Endothelial cell of coronary artery (primary cell): Measurements from ENCODE around the gene MED20. TPM values are rescaled to one million over a fixed set of nuclear protein-coding genes. Genes with fewer than 3 reads are reported as not detected.

Source experiments
- total RNA-seq: library from RNA; depleted of rRNA; stranded (reverse); fragments of >200 nt; gene quantifications from 2 replicates; pipeline ENCODE4 v1.2.3, GENCODE V29; 2014

The MED20 gene, protein sequence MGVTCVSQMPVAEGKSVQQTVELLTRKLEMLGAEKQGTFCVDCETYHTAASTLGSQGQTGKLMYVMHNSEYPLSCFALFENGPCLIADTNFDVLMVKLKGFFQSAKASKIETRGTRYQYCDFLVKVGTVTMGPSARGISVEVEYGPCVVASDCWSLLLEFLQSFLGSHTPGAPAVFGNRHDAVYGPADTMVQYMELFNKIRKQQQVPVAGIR
- 28.0 and 30.4 TPM in 2 replicates for total RNA-seq

DNA sequence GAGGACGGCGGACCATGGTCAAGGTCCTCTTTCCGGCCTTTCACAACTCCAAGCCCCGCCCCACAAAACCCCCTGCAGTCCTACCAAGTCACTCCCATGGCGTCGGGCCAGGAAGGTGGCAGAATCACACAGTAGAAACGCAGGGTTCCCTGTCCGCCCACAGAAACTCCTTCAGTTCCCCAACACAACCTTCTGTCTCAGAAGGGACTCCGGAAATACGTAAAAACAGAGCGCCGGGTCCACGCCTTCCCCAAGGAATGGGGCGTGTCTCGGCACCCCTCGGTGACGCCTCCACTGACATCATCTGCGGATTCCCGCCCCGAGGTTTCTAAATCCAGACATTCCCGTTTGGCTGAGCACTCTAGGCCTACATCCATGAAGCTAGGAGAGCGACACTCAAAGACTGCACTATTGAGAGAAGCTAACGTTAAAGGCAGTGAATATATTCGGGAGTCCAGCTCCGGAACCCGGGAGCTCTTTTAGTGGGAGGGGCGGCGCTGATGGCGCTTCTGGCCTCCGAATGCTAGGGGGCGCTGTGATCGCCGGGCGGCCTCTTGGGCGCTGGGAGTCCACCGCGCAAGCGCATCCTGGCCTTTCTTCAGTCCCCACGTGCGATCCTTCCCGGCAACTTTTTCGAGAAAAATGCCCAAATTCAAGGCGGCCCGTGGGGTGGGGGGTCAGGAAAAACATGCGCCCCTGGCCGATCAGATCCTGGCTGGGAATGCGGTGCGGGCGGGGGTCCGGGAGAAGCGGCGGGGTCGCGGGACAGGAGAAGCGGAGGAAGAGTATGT lies at the start of gene MED20, which contains the start of gene BYSL:
Gene MED20 (minus strand): TSS at position 219 of the 791 bp plus-strand sequence. CDS start 121 bp downstream, at position 98.
Gene BYSL (plus strand): TSS at position 579 of the 791 bp plus-strand sequence. CDS start 64 bp downstream, at position 643.

DNA sequence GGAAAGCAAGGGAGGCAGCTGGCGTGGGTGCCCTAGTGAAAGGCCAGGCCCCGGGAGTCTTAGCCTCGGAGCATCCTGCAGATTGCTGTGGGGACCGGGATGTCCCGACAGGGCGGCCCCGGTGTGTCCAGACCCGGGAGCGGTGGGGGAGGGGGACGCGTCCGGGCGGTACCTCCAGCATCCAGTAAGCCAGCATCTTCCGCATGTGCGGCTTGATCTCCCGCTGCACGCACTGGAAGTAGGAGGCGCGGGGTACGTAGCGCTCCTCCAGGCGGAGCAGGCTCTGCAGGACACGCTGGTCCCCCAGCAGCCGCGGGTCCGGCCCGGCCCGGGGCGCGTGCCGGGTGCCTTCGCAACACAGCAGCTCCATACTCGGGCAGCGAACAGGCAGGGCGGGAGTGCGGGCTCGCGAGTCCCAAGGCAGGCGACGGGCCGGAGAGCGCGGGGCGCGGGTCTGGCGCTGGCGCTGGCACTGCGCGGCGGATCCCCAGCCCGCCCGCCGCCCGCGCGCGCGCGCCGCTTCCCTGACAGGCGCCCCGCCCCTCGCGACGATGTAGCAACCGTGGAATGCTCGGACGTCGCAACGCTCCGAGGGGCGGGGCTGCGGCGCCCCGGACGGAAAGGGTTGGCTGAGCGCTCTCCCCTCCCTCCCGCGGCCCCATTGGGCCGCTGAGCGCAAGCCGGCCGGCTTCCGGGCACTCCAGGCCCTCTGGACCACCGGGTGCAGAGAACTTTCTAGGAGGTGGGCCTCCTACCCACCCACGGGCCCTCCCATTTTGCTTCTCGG lies 20.5 kb upstream of the MED20 start, which contains the start of gene CCND3:
Gene CCND3 (minus strand): TSS at position 529 of the 787 bp plus-strand sequence. CDS start 159 bp downstream, at position 370.

DNA sequence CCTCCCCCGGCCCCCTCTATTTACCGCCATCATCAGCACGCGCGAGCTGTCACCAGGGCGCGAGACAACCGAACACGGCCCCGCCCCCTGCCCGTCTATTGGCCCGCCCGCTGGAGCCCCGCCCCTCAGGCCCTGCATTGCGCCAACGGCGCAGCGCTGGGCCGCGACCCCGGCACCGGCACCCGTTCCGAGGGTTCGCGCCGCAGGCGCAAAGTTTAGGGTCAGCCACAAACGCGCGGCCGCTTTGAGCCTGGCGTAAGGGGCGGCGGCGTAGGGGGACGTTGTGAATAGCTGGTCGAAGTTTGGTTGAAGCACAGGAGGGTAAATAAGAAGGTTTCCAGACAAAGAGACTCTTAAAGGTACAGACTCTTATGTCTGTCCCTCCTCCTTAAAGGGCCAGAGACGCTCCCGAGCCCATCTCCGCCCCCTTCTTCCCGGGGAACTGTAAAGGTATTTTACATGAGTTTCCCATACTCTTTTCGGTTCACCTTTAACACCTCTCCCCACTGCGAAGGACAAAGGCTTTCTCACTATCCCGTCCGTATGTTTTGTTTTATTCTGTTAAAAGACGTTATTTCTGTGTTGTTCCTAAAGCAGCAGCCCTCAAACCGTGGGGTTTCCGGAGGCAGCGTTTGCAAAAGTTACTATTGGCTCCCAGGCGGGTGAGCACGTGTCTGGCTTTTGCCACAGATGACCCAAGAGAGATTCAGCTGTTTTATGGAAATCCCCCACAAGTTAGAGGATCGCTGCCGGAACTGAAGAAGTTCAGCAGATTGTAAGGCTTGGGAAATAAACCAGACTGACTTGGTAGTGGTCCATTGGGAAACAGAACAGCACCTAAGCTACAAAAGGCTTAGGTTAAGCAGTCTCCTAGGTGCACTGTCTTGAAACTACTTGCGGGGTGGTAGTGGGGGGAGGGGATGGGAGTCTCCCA lies 25.4 kb downstream of the MED20 start, which contains the start of gene USP49:
Gene USP49 (minus strand): TSS at position 76 of the 934 bp plus-strand sequence. CDS start 88,392 bp downstream, outside the sequence.

Other genes starting within 250 kb of the MED20 start
- gene TFEB, start 185.5 kb downstream of the MED20 start, total RNA-seq, result 2.3 and 3.4 TPM in 2 replicates
- gene PGC, start 173.7 kb downstream of the MED20 start, total RNA-seq, result not detected in 2 replicates
- 0.63 and 1.1 TPM in 2 replicates for gene FRS3, start 141.2 kb downstream of the MED20 start, total RNA-seq
- 1.3 and 2.0 TPM in 2 replicates for gene PRICKLE4, start 140.4 kb downstream of the MED20 start, total RNA-seq
- gene TOMM6, start 133.4 kb downstream of the MED20 start, total RNA-seq, result 48.6 and 75.1 TPM in 2 replicates
- gene USP49, start 25.8 kb downstream of the MED20 start, total RNA-seq, result 1.7 and 2.8 TPM in 2 replicates
- 33.1 and 41.8 TPM in 2 replicates for gene BYSL, start 360 bp upstream of the MED20 start, total RNA-seq
- gene CCND3, start 20.7 kb upstream of the MED20 start, total RNA-seq, result 40.9 and 76.5 TPM in 2 replicates
- gene TAF8, start 129.4 kb upstream of the MED20 start, total RNA-seq, result 15.2 and 20.6 TPM in 2 replicates
- gene C6orf132, start 221.5 kb upstream of the MED20 start, total RNA-seq, result 0.85 TPM in 1 of 2 replicates, not detected in the other